Measurements from ENCODE around the gene PRMT5. TPM values are rescaled to one million over a fixed set of nuclear protein-coding genes. Genes with fewer than 3 reads are reported as not detected.

Gene PRMT5
- total RNA-seq, 4 donors from 2014 or later, result 32.2 to 92.3 (median 43.4) TPM

GRCh38 chr14:22928237-22929103 lies 706 bp downstream of the PRMT5 start:
- Histone ChIP-seq H3K27me3 (no peaks in the 10 kb centered on the region), H3K4me3 (peak overlapping the region; percentile 74 to 95 (median 80)), H3K27ac (peak overlapping the region; percentile 82 to 94 (median 93)), H3K36me3 (peaks cover 0 to 13% (median 5%) of the 10 kb centered on the region in 4 donors), H3K9me3 (no peaks in the 10 kb centered on the region), H3K4me1 (peaks cover 9 to 43% (median 19%) of the 10 kb centered on the region in 4 donors)
- TF ChIP-seq EP300 (IDR thresholded peaks at IDR 0.05; ENCODE audit: low read depth), result no peak
- TF ChIP-seq POLR2AphosphoS5 (IDR thresholded peaks at IDR 0.05), result no peak
- no peak for TF ChIP-seq POLR2A (IDR thresholded peaks at IDR 0.05)
- no peak for TF ChIP-seq CTCF (IDR thresholded peaks at IDR 0.05)
- intact Hi-C loops (cut with DNase I; ENCODE audit: low total_unique reads) (no loop called here), in situ Hi-C loops (cut with MboI; ENCODE audit: low pct_ligation_motif_present in 1 of 4, low pct_unique_long_range_greater_than_20kb in 1 of 4, low sequenced_read_pairs in 3 of 4) (no loop called here)
- no peak for DNase-seq
- 0 to 7% methylated on average over 1 to 12 of the region's 12 CpGs for WGBS, 2 donors (ENCODE audit: low coverage in 1 of 2)

- Histone ChIP-seq H3K27ac (peak overlapping the region; percentile 14 to 70 (median 42)), H3K4me3 (no peak overlapping the region), H3K27me3 (no peaks in the 10 kb centered on the region), H3K4me1 (peaks cover 9 to 43% (median 19%) of the 10 kb centered on the region in 4 donors), H3K9me3 (no peaks in the 10 kb centered on the region), H3K36me3 (peaks cover 0 to 22% (median 10%) of the 10 kb centered on the region in 4 donors)
- WGBS, 2 donors (ENCODE audit: low coverage in 1 of 2), result 40 to 57% methylated on average over 1 to 4 of the region's 4 CpGs
- DNase-seq, result peak; percentile 48
- peak in 1 of 3 donors; percentile 13 for TF ChIP-seq POLR2AphosphoS5 (IDR thresholded peaks at IDR 0.05)
- TF ChIP-seq EP300 (IDR thresholded peaks at IDR 0.05; ENCODE audit: low read depth), result no peak
- TF ChIP-seq CTCF (IDR thresholded peaks at IDR 0.05), result no peak
- intact Hi-C loops (cut with DNase I; ENCODE audit: low total_unique reads), result no loop called here
- in situ Hi-C loops (cut with MboI; ENCODE audit: low pct_ligation_motif_present in 1 of 4, low pct_unique_long_range_greater_than_20kb in 1 of 4, low sequenced_read_pairs in 3 of 4), result no loop called here
These were observed 2.9 kb downstream of the PRMT5 start for GRCh38 chr14:22926316-22926715.

DNA sequence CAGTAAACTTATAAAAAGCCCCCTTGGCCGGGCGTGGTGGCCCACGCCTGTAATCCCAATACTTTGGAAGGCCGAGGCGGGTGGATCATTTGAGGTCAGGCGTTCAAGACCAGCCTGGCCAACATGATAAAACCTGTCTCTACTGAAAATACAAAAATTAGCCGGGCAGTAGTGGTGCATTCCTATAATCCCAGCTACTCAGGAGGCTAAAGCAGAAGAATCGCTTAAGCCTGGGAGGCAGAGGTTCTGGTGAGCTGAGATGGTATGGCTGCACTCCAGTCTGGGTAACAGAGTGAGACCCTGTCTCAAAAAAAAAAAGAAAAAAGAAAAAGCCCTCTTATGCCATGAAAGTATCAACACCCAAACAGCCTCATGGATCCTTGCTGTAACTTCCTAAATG lies 3.7 kb downstream of the PRMT5 start:
- intact Hi-C loops (cut with DNase I; ENCODE audit: low total_unique reads) (no loop called here), in situ Hi-C loops (cut with MboI; ENCODE audit: low pct_ligation_motif_present in 1 of 4, low pct_unique_long_range_greater_than_20kb in 1 of 4, low sequenced_read_pairs in 3 of 4) (no loop called here)
- H3K4me3 ChIP-seq, result no peak overlapping the region
- no peaks in the 10 kb centered on the region for H3K9me3 ChIP-seq
- TF ChIP-seq EP300 (IDR thresholded peaks at IDR 0.05; ENCODE audit: low read depth) (no peak), POLR2AphosphoS5 (IDR thresholded peaks at IDR 0.05) (no peak), CTCF (IDR thresholded peaks at IDR 0.05) (no peak), POLR2A (IDR thresholded peaks at IDR 0.05) (no peak)
- DNase-seq, result no peak
- H3K36me3 ChIP-seq, result peaks cover 0 to 30% (median 10%) of the 10 kb centered on the region in 4 donors
- 94 to 100% methylated on average over 1 to 8 of the region's 8 CpGs for WGBS, 2 donors (ENCODE audit: low coverage in 1 of 2)
- H3K27me3 ChIP-seq, result no peaks in the 10 kb centered on the region
- peaks cover 9 to 38% (median 18%) of the 10 kb centered on the region in 4 donors for H3K4me1 ChIP-seq
- H3K27ac ChIP-seq, result peak overlapping the region in 1 of 4 donors; percentile 64

GRCh38 chr14:22923746-22924145 lies 5.4 kb downstream of the PRMT5 start:
- Histone ChIP-seq H3K9me3 (no peaks in the 10 kb centered on the region), H3K27ac (no peak overlapping the region), H3K36me3 (peaks cover 0 to 31% (median 10%) of the 10 kb centered on the region in 4 donors), H3K27me3 (no peaks in the 10 kb centered on the region), H3K4me3 (no peak overlapping the region), H3K4me1 (peaks cover 9 to 36% (median 22%) of the 10 kb centered on the region in 4 donors)
- in situ Hi-C loops (cut with MboI; ENCODE audit: low pct_ligation_motif_present in 1 of 4, low pct_unique_long_range_greater_than_20kb in 1 of 4, low sequenced_read_pairs in 3 of 4) (no loop called here), intact Hi-C loops (cut with DNase I; ENCODE audit: low total_unique reads) (no loop called here)
- no peak for DNase-seq
- TF ChIP-seq EP300 (IDR thresholded peaks at IDR 0.05; ENCODE audit: low read depth), result no peak
- no peak for TF ChIP-seq POLR2AphosphoS5 (IDR thresholded peaks at IDR 0.05)
- no peak for TF ChIP-seq POLR2A (IDR thresholded peaks at IDR 0.05)
- no peak for TF ChIP-seq CTCF (IDR thresholded peaks at IDR 0.05)
- 97% methylated on average over 5 of the region's 5 CpGs; no CpG with 5 or more reads in 1 of the 2 donors for WGBS, 2 donors (ENCODE audit: low coverage in 1 of 2)

Measured in transverse colon (tissue), 4 donors.